ENCODE results near the gene ZDHHC16. TPM values are rescaled to one million over a fixed set of nuclear protein-coding genes. Genes with fewer than 3 reads are reported as not detected.
A peak's percentile ranks its signal among the peaks of the same experiment; 100 is the strongest.

ZDHHC16 gene
- total RNA-seq, 1 experiment from 2014 or later = 64.5 TPM

DNA sequence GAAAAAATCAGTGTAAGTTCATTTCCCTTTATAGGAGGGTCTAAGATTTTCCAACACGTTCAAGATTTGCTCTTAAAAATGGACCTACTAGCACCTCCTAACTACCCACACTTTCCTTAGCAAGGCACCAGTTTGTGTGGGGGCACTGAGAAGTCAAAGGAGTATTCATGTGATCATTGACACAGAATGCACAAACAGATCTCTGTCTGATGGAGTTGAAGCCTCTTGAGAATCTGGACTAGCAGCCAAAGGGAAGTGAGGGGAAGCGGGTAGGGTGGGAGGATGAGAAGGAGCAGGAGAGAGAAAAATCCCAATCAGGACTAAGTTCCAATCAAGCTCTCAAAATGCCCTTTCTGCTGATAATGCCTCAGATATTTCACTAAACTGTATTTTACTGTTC lies 48.2 kb downstream of the ZDHHC16 start:
- ChIA-PET POLR2A (interaction anchor here (0.6 kb wide), 1 partner anchor 60 kb away, joined by 3 read pairs; no protein-coding TSS in a partner anchor), CTCF (no interaction called here)
- DNase-seq (ENCODE audit: low read depth, low spot score) = no peak
- TF ChIP-seq, protein P1, sequence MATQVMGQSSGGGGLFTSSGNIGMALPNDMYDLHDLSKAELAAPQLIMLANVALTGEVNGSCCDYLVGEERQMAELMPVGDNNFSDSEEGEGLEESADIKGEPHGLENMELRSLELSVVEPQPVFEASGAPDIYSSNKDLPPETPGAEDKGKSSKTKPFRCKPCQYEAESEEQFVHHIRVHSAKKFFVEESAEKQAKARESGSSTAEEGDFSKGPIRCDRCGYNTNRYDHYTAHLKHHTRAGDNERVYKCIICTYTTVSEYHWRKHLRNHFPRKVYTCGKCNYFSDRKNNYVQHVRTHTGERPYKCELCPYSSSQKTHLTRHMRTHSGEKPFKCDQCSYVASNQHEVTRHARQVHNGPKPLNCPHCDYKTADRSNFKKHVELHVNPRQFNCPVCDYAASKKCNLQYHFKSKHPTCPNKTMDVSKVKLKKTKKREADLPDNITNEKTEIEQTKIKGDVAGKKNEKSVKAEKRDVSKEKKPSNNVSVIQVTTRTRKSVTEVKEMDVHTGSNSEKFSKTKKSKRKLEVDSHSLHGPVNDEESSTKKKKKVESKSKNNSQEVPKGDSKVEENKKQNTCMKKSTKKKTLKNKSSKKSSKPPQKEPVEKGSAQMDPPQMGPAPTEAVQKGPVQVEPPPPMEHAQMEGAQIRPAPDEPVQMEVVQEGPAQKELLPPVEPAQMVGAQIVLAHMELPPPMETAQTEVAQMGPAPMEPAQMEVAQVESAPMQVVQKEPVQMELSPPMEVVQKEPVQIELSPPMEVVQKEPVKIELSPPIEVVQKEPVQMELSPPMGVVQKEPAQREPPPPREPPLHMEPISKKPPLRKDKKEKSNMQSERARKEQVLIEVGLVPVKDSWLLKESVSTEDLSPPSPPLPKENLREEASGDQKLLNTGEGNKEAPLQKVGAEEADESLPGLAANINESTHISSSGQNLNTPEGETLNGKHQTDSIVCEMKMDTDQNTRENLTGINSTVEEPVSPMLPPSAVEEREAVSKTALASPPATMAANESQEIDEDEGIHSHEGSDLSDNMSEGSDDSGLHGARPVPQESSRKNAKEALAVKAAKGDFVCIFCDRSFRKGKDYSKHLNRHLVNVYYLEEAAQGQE (IDR thresholded peaks at IDR 0.05; ENCODE audit: insufficient read depth in 1 of 2, low read depth in 2 of 2, low read length in 1 of 2) = no peak
- TF ChIP-seq SIN3A (IDR thresholded peaks at IDR 0.05; ENCODE audit: borderline replicate concordance, insufficient read depth, low read depth, low read length) = no peak
- TF ChIP-seq POLR2AphosphoS5 (IDR thresholded peaks at IDR 0.05; ENCODE audit: low read depth, low read length) = no peak
- TF ChIP-seq CTCF (IDR thresholded peaks at IDR 0.05) = no peak
- TF ChIP-seq TCF7L2 (IDR thresholded peaks at IDR 0.05; ENCODE audit: low read depth, low read length) = no peak
- H3K9me3 ChIP-seq (ENCODE audit: control insufficient read depth, insufficient read depth, low read depth, low read length) = no peaks in the 10 kb centered on the region
- H3K4me1 ChIP-seq (ENCODE audit: control insufficient read depth, insufficient read depth, low read length) = peaks cover 36% of the 10 kb centered on the region
- intact Hi-C loops (cut with micrococcal nuclease; ENCODE audit: unreplicated experiment) = no loop called here
- H3K27me3 ChIP-seq (ENCODE audit: control insufficient read depth, insufficient read depth, low read length) = no peaks in the 10 kb centered on the region
- in situ Hi-C loops (cut with HindIII; ENCODE audit: low pct_unique_long_range_greater_than_20kb, low sequenced_read_pairs) = no loop called here
- no peaks in the 10 kb centered on the region; the same call in 1 of the 2 replicates for H3K36me3 ChIP-seq (ENCODE audit: control insufficient read depth, insufficient read depth, low read length)
- ATAC-seq = no peak
- no TSS peak for BruUV-seq (replicated peaks)
- H3K27ac ChIP-seq (ENCODE audit: low read length) = peak overlapping the region; percentile 36; the same call in 1 of the 2 replicates
- no peak overlapping the region for H3K4me3 ChIP-seq (ENCODE audit: low read depth in 2 of 2, low read length in 2 of 2)

DNA sequence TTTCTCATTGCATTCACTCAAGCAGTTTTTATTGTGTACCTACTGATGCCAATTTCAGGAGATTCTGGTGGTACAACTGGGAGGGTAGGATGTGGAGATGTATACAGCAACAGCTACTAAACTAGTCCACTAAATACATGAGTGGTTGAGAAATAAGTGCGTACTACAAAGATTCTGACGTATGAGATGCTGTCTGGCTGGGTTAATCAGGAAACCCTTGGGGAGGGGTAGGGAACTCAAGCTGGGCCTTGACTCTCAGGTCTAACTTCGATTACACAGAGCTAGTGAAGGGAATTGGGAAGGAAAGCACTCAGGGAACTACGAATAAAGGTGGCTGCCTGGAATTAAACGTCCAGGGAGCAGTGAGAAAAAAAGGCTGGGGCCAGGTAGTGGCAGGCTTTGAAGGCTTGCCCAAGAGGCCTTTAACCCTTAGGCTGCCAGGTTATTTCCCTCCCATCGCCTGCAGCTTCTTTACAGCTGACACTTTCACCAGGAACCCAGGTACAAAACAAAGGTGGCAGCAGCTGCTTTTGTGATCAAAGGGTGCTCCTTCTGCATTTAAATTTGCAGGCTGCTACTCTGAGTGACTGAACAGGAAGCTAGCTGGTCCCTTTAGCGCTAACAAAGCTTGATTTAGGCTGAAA lies 49.0 kb downstream of the ZDHHC16 start:
- DNase-seq (ENCODE audit: low read depth, low spot score) (no peak), ATAC-seq (no peak)
- Histone ChIP-seq H3K27ac (ENCODE audit: low read length) (peak overlapping the region; percentile 50; the same call in 1 of the 2 replicates), H3K27me3 (ENCODE audit: control insufficient read depth, insufficient read depth, low read length) (no peaks in the 10 kb centered on the region), H3K36me3 (ENCODE audit: control insufficient read depth, insufficient read depth, low read length) (no peaks in the 10 kb centered on the region; the same call in 1 of the 2 replicates), H3K4me1 (ENCODE audit: control insufficient read depth, insufficient read depth, low read length) (peaks cover 36% of the 10 kb centered on the region), H3K4me3 (ENCODE audit: low read depth in 2 of 2, low read length in 2 of 2) (no peak overlapping the region), H3K9me3 (ENCODE audit: control insufficient read depth, insufficient read depth, low read depth, low read length) (no peaks in the 10 kb centered on the region)
- in situ Hi-C loops (cut with HindIII; ENCODE audit: low pct_unique_long_range_greater_than_20kb, low sequenced_read_pairs) = no loop called here
- intact Hi-C loops (cut with micrococcal nuclease; ENCODE audit: unreplicated experiment) = loop anchor here (5.0 kb wide), 1 partner anchor 47 kb away; no protein-coding TSS in a partner anchor
- POLR2A ChIA-PET = interaction anchor here (0.5 to 0.6 kb wide), 2 partner anchors 38 to 59 kb away, joined by 3 to 5 read pairs; no protein-coding TSS in a partner anchor
- TF ChIP-seq TCF7L2 (IDR thresholded peaks at IDR 0.05; ENCODE audit: low read depth, low read length) (no peak), SIN3A (IDR thresholded peaks at IDR 0.05; ENCODE audit: borderline replicate concordance, insufficient read depth, low read depth, low read length) (no peak), POLR2AphosphoS5 (IDR thresholded peaks at IDR 0.05; ENCODE audit: low read depth, low read length) (no peak), CTCF (IDR thresholded peaks at IDR 0.05) (no peak)
- CTCF ChIA-PET = no interaction called here
- BruUV-seq (replicated peaks) = no TSS peak
